GM19043 (cell line): ENCODE results near the gene GPR146.

ENCODE experiments used
- ATAC-seq: cut with Tn5 transposase; IDR thresholded peaks from one replicate; pipeline ENCODE4 v1.9.1; 2021; ENCODE audit warnings: low read depth; ENCODE audit not compliant: unreplicated experiment

The GPR146 gene

GRCh38 chr7:1090236-1090635, 45.9 kb downstream of the GPR146 start:
- no peak for ATAC-seq

- no peak for ATAC-seq
These were observed 46.6 kb downstream of the GPR146 start for GRCh38 chr7:1090686-1091643.

GRCh38 chr7:1091644-1092027, 47.3 kb downstream of the GPR146 start:
- ATAC-seq, result no peak

- ATAC-seq, result no peak
These were observed 47.9 kb downstream of the GPR146 start for GRCh38 chr7:1092161-1092632.

- ATAC-seq, result no peak
These were observed 48.6 kb downstream of the GPR146 start for GRCh38 chr7:1092806-1093501.

- no peak for ATAC-seq
These were observed 49.1 kb downstream of the GPR146 start for GRCh38 chr7:1093502-1093843.

- ATAC-seq, result no peak
These were observed 49.7 kb downstream of the GPR146 start for GRCh38 chr7:1093916-1094508.

- no peak for ATAC-seq
These were observed 50.5 kb downstream of the GPR146 start for GRCh38 chr7:1094870-1095269.

- no peak for ATAC-seq
These were observed 51.3 kb downstream of the GPR146 start for GRCh38 chr7:1095621-1096155.

- ATAC-seq, result no peak
These were observed 52.1 kb downstream of the GPR146 start for GRCh38 chr7:1096156-1097119.

GRCh38 chr7:1097120-1097504, 52.8 kb downstream of the GPR146 start:
- ATAC-seq, result no peak

- no peak for ATAC-seq
These were observed 54.2 kb downstream of the GPR146 start for GRCh38 chr7:1098243-1099153.

GRCh38 chr7:1099154-1099542, 54.8 kb downstream of the GPR146 start:
- no peak for ATAC-seq

GRCh38 chr7:1099637-1100036, 55.3 kb downstream of the GPR146 start:
- ATAC-seq, result no peak

- ATAC-seq, result no peak
These were observed 56.0 kb downstream of the GPR146 start for GRCh38 chr7:1100386-1100785.

GRCh38 chr7:1100834-1101562, 56.7 kb downstream of the GPR146 start:
- no peak for ATAC-seq

GRCh38 chr7:1101563-1102431, 57.5 kb downstream of the GPR146 start:
- ATAC-seq, result no peak
